SK-N-SH treated with all-trans-retinoic acid at 6 μM for 48 hours (cell line): Measurements from ENCODE around the gene CCL11.

Experiments used
- ATAC-seq: fragments of 200-7000 bp; cut with Tn5 transposase; 3 replicates; pipeline ENCODE4 v1.9.1; 2020; ENCODE audit warnings: mild to moderate bottlenecking, moderate library complexity
- ARNTL ChIP-seq: fragments of 450-650 bp; formaldehyde crosslinking; IDR thresholded peaks from 2 replicates; pipeline ENCODE4 v1.5.0; 2020; ENCODE audit warnings: low read depth, mild to moderate bottlenecking, moderate library complexity, borderline replicate concordance
- BACH2 ChIP-seq: fragments of 250-450 bp; sonication (Bioruptor Pico); IDR thresholded peaks from 2 replicates; pipeline ENCODE4 v1.9.0; 2021; ENCODE audit warnings: mild to moderate bottlenecking, borderline replicate concordance
- CREB5 ChIP-seq: fragments of 250-450 bp; sonication (Bioruptor Pico); IDR thresholded peaks from 2 replicates; pipeline ENCODE4 v1.5.1; 2020; ENCODE audit warnings: low read depth, mild to moderate bottlenecking, moderate library complexity
- CSDC2 ChIP-seq: fragments of 250-450 bp; sonication (Bioruptor Pico); IDR thresholded peaks from 2 replicates; pipeline ENCODE4 v1.5.0; 2020; ENCODE audit warnings: mild to moderate bottlenecking, moderate library complexity
- CSRNP3 ChIP-seq: fragments of 250-450 bp; sonication (Bioruptor Pico); IDR thresholded peaks from 2 replicates; pipeline ENCODE4 v1.5.1; 2021; ENCODE audit warnings: mild to moderate bottlenecking, moderate library complexity
- ESRRG ChIP-seq: fragments of 250-450 bp; sonication (Bioruptor Pico); IDR thresholded peaks from 2 replicates; pipeline ENCODE4 v1.6.1; 2021; ENCODE audit warnings: mild to moderate bottlenecking
- GLIS3 ChIP-seq: fragments of 250-450 bp; sonication (Bioruptor Pico); IDR thresholded peaks from 2 replicates; pipeline ENCODE4 v1.5.0; 2020; ENCODE audit warnings: mild to moderate bottlenecking, moderate library complexity
- ISL1 ChIP-seq: fragments of 250-450 bp; sonication (Bioruptor Pico); IDR thresholded peaks from 2 replicates; pipeline ENCODE4 v2.1.2; 2022; ENCODE audit warnings: mild to moderate bottlenecking, moderate library complexity
- OSR1 ChIP-seq: fragments of 250-450 bp; sonication (Bioruptor Pico); IDR thresholded peaks from 2 replicates; pipeline ENCODE4 v1.8.0; 2022; ENCODE audit warnings: moderate library complexity, mild to moderate bottlenecking, inconsistent platforms
- PATZ1 ChIP-seq: fragments of 250-450 bp; sonication (Bioruptor Pico); IDR thresholded peaks from 2 replicates; pipeline ENCODE4 v1.8.0; 2020; ENCODE audit warnings: mild to moderate bottlenecking, moderate library complexity, borderline replicate concordance
- POU6F1 ChIP-seq: fragments of 250-450 bp; sonication (Bioruptor Pico); IDR thresholded peaks from 2 replicates; pipeline ENCODE4 v1.8.0; 2021; ENCODE audit warnings: low read depth, mild to moderate bottlenecking, moderate library complexity, borderline replicate concordance
- PPARA ChIP-seq: fragments of 250-450 bp; sonication (Bioruptor Pico); IDR thresholded peaks from 2 replicates; pipeline ENCODE4 v1.5.0; 2020; ENCODE audit warnings: mild to moderate bottlenecking, borderline replicate concordance
- RARB ChIP-seq: fragments of 250-450 bp; sonication (Bioruptor Pico); IDR thresholded peaks from 2 replicates; pipeline ENCODE4 v1.8.0; 2021; ENCODE audit warnings: mild to moderate bottlenecking, moderate library complexity
- SNAI2 ChIP-seq: fragments of 250-450 bp; sonication (Bioruptor Pico); IDR thresholded peaks from 2 replicates; pipeline ENCODE4 v1.5.0; 2020; ENCODE audit warnings: mild to moderate bottlenecking, moderate library complexity
- TCF4 ChIP-seq: fragments of 250-450 bp; sonication (Bioruptor Pico); IDR thresholded peaks from 2 replicates; pipeline ENCODE4 v1.8.0; 2021; ENCODE audit warnings: mild to moderate bottlenecking, moderate library complexity, borderline replicate concordance
- TOX ChIP-seq: fragments of 250-450 bp; sonication (Bioruptor Pico); IDR thresholded peaks from 2 replicates; pipeline ENCODE4 v1.8.0; 2021; ENCODE audit warnings: mild to moderate bottlenecking, moderate library complexity, borderline replicate concordance
- TSHZ2 ChIP-seq: fragments of 250-450 bp; sonication (Bioruptor Pico); IDR thresholded peaks from 2 replicates; pipeline ENCODE4 v1.5.0; 2020; ENCODE audit warnings: mild to moderate bottlenecking, moderate library complexity
- ZC3H10 ChIP-seq: fragments of 250-450 bp; sonication (Bioruptor Pico); IDR thresholded peaks from 2 replicates; pipeline ENCODE4 v1.5.1; 2021; ENCODE audit warnings: mild to moderate bottlenecking, moderate library complexity
- ZFP30 ChIP-seq: fragments of 450-650 bp; formaldehyde crosslinking; IDR thresholded peaks from 2 replicates; pipeline ENCODE4 v1.5.0; 2022; ENCODE audit warnings: mild to moderate bottlenecking, moderate library complexity
- ZNF565 ChIP-seq: fragments of 450-650 bp; formaldehyde crosslinking; conservative IDR thresholded peaks from 2 replicates; pipeline ENCODE4 v1.5.0; 2020; ENCODE audit warnings: low read depth, mild to moderate bottlenecking, moderate library complexity
- ZNF70 ChIP-seq: fragments of 450-650 bp; formaldehyde crosslinking; IDR thresholded peaks from 2 replicates; pipeline ENCODE4 v1.5.0; 2020; ENCODE audit warnings: mild to moderate bottlenecking, moderate library complexity
- ZNF8 ChIP-seq: fragments of 450-650 bp; formaldehyde crosslinking; IDR thresholded peaks from 2 replicates; pipeline ENCODE4 v1.5.0; 2020; ENCODE audit warnings: mild to moderate bottlenecking, moderate library complexity

CCL11 gene

GRCh38 chr17:34269969-34270368 lies 15.6 kb upstream of the CCL11 start, which contains the start of gene CCL7:
Gene CCL7 (plus strand): TSS chr17:34270221. CDS start chr17:34270291, 70 bp downstream.
- peak; percentile 50; the same call in 2 of the 3 replicates for ATAC-seq
- TF ChIP-seq ZNF70 (CRISPR knock-in tag) (no peak), OSR1 (CRISPR knock-in tag) (no peak), POU6F1 (CRISPR knock-in tag) (no peak), ISL1 (CRISPR knock-in tag) (no peak), TOX (no peak), ZC3H10 (CRISPR knock-in tag) (no peak), CSRNP3 (CRISPR knock-in tag) (no peak), ESRRG (CRISPR knock-in tag) (no peak), ZNF565 (no peak), RARB (CRISPR knock-in tag) (no peak), ZNF8 (CRISPR knock-in tag) (no peak), PPARA (CRISPR knock-in tag) (no peak), ZFP30 (no peak), CREB5 (no peak), ARNTL (CRISPR knock-in tag) (no peak)
- TF ChIP-seq, all 23 proteins: peak for 0

- TF ChIP-seq PATZ1 (CRISPR knock-in tag), result no peak
- no peak for TF ChIP-seq TCF4 (CRISPR knock-in tag)
- TF ChIP-seq BACH2, result no peak
- TF ChIP-seq GLIS3 (CRISPR knock-in tag), result no peak
- no peak for TF ChIP-seq OSR1 (CRISPR knock-in tag)
- no peak for TF ChIP-seq CSDC2 (CRISPR knock-in tag)
- no peak for TF ChIP-seq ZNF70 (CRISPR knock-in tag)
- no peak for TF ChIP-seq ZFP30
- TF ChIP-seq CREB5, result no peak
- no peak for TF ChIP-seq RARB (CRISPR knock-in tag)
- TF ChIP-seq ZNF8 (CRISPR knock-in tag), result no peak
- TF ChIP-seq SNAI2, result no peak
- no peak for TF ChIP-seq TSHZ2 (CRISPR knock-in tag)
- TF ChIP-seq POU6F1 (CRISPR knock-in tag), result no peak
- peak; percentile 84 for ATAC-seq
These were observed 9.7 kb upstream of the CCL11 start for GRCh38 chr17:34275881-34276280.
